ENCODE data around the gene MBNL2.
A peak's percentile ranks its signal among the peaks of the same experiment; 100 is the strongest.
"Not testable (repeated sequence)": the region's sequence is repeated elsewhere in the genome, so short reads cannot be mapped to it uniquely, and the experiment has no call there.

The MBNL2 gene, protein sequence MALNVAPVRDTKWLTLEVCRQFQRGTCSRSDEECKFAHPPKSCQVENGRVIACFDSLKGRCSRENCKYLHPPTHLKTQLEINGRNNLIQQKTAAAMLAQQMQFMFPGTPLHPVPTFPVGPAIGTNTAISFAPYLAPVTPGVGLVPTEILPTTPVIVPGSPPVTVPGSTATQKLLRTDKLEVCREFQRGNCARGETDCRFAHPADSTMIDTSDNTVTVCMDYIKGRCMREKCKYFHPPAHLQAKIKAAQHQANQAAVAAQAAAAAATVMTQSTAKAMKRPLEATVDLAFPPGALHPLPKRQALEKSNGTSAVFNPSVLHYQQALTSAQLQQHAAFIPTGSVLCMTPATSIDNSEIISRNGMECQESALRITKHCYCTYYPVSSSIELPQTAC

DNA sequence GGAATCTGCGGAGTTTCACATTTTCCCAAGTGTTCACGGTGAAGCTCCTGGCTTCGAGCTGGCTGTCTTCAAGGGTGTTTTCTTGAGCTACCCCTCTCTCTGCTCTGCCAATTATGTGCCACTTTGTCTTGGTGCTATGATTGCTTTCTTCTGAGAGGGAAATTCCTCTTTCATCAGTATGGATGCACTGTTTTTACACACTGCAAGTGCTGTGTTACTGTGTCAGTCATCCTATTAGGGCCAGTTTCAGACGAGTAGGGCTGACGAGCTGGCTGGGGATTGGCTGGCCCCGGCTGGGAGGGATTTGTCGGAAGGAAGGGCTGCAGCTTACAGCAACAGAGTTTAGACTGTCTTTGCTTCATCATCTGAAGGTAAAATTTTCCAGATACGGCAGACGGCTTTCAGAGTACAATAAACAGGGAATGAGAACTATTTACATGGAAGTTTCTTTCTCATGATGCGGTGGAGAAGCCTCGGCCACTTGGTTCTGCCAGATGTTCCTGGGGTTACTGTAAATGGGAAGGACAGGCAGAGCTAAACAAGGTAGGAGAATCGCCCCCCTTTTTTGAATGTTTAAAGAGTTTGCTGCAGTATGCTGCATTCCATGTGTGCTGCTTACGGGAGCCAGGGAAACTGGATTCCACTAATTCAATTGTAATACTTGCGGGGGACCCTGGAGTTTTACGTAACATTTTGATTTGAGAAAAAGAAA is at the start of gene MBNL2:
Gene MBNL2 (plus strand): TSS at position 345 of the 712 bp plus-strand sequence. CDS start 53,903 bp downstream, outside the sequence.
- peak; percentile 91 for DNase-seq

DNA sequence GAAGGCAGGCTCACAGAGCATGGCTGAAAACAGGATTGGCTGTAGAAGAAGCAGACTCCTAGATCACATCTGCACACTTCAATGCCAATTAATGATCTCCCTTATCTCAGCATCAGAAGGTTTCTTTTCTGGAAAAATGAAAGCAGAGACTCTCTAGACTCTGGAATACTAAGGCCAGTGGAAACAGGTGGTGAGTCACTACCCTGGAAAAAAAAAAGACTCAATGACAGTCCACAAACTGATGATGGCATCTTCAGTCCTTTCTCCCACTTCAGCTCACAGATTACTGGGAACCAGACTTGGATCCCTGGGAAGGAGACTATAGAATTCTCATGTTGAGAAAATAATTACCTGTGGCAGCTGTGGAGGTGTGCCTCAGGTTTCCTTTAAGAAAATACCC is 47.5 kb upstream of the MBNL2 start:
- no peak for DNase-seq

DNA sequence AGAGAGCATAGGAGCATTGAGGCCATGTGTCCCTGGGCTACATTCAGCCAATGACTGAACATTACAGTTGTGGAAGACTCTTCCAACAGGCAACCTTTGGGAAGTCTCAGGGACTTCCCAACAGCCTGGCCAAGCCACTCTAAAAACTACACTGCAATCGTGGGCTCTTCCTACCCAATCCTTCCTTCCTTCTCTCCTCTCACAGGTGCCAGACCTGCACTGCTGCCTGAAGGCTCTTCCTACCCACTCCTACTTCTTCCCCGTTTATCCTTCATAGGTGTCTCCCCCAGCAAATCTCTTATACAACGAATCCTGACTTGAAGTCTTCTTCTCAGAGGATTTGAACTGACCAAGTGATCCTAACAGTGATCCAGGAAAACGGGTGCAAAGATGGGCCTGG is 47.1 kb upstream of the MBNL2 start:
- no peak for DNase-seq

DNA sequence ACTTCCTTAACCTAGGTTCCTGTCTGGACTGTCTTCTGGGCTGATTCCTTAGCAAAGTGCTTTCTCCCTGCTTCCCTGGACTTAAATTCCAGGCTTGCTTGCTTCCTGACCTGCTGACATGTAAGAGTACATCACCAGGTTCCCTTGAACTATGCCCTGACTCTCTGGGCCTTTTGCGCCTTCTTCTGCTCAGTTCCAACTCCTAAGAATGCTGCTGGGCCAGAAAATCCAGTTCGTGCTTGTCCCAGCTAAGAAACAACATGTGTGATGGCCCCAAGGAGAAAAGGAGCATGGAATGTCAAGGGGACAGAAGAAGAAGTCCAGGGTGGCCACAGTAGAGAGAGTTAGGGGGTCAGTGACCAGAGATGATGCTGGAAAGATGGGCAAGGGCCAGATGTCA is 42.6 kb upstream of the MBNL2 start:
- no peak for DNase-seq

DNA sequence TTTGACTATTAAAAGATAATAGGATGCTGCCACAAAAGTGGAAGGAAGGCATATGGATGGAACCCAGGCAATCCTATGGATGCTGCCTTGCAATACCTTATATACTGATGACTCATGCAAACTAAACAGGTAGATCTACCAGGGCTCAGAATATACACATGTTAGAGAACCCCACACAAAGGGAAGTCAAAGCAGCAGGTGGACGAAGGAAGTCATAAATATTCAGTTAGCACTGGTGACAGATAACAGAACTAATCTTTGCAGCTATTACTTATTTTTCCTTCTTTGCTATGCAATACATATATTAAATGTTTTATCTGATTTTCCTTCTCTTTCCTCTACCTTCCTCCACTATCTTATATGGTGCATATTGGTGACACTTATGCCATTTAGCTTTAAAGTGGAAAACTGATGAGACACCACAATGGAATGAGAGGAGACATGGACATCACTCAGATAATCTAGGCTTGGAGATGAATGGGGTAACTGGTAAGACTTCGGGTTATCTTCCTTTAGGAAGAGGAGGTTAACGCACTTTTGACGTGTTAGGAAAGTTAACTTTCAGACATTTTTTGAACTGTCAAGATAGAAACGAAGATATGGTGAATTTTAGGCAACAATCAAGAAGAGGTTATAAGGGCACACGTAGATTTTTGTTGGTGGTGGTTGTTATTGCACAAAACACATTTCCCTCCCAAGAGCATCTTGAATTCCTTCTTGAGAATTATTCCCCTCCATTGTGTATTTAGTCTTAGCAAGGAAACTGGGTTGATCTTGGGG is 39.8 kb upstream of the MBNL2 start:
- DNase-seq, result no peak

DNA sequence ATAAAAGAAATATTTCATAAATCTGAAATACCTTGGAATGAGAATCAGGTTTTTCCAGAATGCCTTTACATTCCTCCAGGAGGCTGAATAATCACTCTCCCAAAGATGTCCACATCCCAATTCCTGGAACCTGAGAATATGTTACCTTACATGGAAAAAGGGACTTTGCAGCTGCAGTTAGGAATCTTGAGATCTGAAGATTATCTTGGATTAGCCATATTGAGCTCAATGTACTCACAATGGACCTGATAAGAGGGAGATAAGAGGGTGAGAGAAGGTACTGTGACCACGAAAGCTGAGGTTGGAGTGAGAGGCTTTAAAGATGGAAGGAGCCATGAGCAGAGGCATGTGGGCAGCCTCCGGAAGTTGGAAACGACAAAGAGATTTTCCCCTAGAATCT is 36.8 kb upstream of the MBNL2 start:
- no peak for DNase-seq

DNA sequence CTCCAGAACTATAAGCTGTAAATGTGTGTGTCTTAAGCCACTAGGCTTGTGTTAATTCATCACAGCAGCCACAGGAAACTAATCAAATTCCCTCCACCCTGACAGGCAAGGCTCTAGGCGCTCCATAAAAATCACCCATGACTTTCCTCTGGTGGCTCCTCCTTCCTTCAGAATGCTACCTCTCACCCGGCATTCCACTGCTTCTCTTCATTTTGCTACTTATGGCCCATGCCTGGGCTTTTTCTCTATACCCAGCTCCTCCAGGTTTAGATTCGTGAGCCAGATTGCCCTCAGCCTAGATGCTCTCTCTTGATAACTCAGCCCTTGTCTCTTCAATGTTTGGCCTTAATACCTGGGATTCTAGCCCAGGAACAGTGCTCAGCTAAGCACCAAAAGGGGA is 36.4 kb upstream of the MBNL2 start:
- no peak for DNase-seq

DNA sequence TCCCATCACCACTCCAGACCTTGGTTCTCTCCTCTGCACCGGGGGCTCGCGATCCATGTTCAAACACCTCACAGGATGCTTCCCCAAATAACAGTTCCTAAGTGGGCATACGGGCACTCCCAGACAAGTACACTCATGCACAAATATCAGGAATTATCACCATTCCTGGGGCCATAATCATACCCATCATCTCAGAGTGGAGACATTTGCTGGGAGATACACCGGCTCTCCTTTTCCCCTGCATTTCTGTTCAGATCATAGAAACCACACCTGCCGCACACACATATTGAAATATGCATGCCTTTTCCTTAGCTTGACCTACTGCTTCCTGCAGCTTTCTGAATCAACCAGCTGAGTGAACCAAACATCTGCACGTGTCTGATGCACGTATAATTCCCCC is 33.9 kb upstream of the MBNL2 start:
- DNase-seq, result no peak

DNA sequence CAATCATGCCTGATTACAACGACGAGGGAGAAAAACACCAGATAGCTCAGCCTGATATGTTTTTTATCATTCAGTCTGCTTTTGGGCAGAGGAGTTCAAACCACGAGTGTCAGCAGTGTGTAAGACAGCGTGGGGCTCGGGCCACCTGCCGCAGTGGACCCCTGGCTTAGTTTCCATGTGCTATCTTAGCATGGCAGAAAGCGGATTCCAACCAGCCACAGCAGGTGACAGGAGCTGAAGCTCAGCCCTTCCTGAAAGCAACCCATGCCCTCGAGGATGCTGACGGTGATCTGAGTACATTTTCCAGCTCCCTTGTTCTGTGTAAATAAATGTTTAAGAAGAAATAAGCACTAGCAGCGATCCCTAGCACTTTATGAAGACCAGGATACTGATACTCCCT is 32.2 kb upstream of the MBNL2 start:
- no peak for DNase-seq

DNA sequence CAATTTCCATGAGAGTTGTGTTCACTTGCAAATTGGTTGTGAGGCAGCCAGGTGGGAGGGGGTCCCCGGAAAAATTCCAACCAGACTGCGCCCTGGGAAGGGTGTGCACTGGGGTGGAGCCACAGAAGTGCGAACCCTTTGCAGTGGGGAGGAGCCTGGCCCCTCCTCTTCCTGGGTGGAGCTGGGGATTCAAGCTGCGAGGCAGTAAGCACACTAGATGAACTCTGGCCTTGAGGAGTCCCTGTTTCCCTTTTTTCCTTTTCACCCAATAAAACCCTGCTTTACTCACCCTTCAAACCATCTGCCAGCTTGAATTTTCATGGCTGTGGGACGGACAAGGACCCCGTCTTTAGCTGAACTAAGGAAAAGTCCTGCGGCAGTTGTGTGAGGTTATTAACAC is 31.0 kb upstream of the MBNL2 start:
- DNase-seq, result no peak

DNA sequence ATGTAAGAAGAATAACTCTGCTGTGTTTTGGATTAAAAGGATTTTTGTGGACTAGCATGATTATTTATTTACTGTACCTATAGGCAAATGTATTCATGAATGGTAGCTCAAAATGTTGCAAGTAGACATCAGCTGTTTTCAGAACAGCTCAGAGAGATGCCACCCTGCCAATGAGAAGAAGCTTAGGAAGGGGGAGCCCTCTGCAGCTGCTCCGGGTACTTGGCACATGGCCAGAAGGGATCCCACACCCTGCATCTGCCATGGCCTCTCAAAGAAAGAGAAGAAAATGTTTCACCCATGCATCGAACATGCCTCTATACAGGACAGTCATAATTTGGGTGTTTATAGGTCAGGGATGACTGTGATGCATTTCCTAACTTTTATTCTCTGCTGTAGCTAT is 30.5 kb upstream of the MBNL2 start:
- no peak for DNase-seq

DNA sequence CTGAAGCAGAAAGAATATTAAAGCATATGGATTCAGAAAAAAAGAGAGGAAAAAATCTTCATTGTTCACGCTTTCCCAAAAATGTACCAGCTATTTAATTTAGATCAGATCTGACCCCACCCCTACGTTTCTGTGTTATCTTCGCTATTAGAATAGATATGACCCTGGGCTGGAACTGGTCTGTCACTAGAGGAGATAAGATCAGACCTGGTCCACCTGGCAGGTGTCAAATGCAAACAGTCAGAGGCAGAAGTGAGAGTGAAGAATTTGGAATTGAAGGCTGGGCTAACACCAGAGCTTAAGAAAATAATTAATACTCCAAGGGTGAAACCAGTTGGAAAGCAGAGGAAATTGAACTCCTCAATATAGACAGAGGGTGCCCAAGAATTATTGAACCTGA is 30.0 kb upstream of the MBNL2 start:
- no peak for DNase-seq

DNA sequence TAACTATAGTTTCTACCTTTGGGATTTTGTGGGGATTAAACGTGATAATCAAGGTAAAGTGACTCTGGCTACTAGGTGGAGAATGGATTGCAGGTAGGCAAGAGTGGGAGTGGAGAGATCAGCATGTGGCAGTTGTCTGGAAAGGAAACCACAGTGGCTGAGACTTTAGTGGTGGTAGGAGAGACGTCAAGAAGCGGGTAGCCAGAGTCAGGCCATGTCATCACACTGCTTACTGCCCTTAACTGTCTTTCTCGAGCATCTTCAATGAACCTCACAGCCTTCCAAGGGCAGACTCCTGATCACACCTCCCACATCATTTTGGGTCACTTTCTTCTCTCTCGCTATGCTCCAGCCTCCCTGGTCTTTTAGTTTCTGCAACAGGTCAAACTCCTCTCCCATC is 28.6 kb upstream of the MBNL2 start:
- no peak for DNase-seq

DNA sequence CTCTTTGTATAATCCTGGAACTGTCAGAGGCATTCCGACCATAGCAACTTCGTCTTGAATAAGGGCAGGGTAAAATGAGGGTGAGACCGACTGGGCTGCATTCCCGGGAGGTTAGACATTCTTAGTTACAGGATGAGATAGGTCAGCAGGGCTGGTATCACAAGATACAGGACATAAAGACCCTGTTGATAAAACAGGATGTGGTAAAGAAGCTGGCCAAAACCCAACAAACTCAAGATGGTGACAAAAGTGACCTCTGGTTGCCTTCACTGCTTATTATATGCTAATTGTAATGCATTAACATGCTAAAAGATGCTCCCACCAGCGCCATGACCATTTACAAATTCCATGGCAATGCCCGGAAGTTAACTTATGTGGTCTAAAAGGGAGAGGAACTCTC is 27.7 kb upstream of the MBNL2 start:
- no peak for DNase-seq

DNA sequence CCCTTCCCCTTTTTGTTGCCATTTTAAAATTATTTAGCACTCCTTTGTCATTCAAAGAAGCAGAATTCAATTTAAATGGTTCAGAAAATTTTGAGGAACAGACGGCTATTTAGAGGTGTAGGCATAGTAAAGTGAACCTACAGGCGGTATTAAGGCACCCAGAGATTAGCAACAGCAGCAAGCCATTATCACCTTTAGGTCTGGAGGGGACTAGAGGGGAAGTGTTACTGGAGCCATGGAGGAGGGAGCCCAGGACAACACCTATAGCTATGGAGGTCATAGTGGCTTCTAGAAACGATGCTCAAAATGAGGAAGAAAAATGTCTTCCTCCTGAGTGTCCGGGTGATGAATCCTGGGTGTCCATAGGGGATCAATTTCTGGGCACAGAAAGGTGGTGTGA is 25.8 kb upstream of the MBNL2 start:
- no peak for DNase-seq

DNA sequence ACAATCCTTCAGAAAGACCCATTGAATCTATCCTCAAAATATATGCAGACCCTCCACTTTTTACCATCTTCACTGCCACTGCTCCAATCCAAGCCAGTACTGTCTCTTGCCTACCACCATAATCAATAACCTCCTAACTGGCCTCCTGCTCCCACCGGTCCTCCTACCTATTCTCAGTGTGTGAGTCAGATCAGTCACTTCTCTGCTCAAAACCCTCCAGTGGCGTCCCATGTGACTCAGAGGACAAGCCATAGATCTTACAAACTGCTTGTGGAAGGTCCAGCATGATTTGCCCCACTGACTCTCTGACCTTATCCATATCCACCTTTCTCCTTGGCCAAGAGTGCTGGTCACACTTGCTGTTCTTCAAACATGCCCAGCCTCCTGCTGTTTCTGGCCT is 23.4 kb upstream of the MBNL2 start:
- DNase-seq, result no peak

DNA sequence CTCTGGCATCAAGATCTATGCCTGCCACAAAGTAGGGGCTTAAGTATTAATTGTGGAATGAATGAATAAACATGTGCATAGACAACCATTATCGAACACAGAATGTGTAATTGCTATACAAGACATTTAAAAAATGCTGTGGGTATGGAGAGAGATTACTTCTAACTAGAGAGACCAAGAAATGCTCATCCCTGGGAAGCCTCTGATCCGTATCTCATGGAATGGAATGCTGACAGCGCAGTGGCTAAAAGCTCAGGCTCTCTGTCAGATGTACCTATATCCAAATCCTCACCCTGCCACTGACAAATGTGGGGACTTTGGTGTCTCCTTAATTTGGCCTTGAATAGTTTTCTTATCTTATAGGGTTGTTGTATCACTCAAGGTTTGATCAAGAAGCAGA is 22.7 kb upstream of the MBNL2 start:
- DNase-seq, result no peak

DNA sequence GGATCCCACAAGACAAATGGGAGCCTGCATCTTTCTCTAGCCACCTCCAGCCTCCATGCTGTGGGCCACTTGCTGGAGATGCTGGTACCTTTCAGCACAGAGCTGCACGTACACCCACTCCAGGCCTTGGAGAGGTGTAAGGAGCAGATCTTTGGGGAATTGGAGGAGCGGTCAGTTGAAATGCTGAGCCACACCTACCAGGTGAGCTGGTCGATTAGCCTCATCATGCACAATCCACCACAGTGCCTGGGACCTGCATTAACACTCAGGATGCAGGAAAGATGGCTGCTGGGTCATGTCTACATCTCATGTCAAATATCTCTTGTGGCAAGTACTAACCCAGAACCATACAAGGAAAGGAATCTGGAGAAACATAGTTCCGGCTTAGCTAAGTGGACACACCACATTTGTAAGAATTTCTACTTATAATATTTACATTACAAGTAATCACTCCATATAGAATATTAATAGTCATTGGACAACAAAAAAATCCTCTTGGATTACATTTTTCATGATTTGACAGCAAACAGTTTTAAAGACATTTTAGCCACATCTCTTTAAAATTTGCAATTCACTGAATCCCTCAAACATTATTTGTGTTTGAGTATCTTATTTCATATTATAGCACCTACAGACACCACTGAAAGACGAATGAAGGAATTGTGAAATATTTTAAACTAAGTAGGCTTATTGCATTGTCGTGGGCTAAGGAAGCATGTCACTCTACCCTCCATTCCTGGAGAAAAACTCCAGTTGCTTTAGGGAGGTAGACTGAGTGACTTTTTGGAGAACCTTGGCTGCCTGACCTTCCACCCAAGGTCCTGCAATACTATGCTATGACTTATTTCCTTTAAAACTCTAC is 21.8 kb upstream of the MBNL2 start:
- DNase-seq, result no peak

DNA sequence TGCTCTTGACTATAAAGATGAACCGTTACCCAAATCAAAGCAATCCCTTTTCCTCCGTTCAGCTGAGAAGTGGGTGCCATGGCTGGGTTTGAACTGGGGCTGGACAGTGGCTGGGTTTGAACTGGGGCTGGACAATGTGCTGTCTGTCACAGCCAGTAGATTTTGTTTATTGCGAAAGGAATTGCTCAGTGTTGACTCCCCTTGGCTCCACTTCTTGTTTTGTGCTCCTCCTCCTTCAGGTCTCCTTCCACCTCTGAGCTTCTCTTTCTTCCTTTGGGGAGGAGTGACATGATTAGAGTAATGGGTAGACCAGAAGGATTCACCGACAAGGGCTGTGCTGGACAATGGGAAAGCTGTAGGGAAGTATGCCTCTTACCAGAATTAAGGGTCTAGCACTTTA is 19.4 kb upstream of the MBNL2 start:
- no peak for DNase-seq

DNA sequence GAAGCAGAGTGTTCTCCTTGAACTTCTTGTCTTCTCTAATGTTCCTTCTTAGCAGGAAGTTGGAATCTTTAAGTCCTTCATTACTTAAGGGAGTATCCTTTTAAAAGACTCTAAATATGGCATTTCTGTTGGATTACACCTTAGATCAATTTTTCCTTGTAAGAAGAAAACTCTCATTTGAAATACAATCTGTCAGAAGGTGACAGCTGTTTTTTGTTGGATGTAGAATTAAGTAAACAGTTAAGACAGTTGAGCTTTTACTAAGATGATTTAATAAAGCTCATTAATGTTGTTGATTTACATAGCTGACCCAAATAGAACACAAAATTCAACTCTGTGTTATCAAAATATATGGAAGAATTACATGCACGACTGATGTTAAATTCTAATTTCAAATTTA is 16.7 kb upstream of the MBNL2 start:
- no peak for DNase-seq

DNA sequence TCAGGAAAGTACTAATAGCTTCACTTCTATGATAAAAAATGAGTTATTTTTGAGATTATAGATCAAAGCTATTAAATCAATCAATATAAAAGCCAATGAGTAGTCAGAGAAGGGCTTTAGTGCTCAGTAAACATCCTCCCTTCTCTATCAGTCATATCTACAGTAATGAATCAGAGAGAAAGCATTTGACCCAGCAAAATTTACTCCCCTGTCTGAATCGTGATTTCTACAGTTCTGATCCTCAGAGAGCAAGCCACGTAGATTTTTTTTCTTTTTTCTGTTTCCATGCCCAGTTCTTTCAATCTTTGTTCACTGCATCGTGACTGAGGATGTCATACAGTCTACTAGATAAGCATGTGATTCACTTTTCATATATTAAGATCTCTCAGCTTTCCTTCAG is 16.2 kb upstream of the MBNL2 start:
- no peak for DNase-seq

DNA sequence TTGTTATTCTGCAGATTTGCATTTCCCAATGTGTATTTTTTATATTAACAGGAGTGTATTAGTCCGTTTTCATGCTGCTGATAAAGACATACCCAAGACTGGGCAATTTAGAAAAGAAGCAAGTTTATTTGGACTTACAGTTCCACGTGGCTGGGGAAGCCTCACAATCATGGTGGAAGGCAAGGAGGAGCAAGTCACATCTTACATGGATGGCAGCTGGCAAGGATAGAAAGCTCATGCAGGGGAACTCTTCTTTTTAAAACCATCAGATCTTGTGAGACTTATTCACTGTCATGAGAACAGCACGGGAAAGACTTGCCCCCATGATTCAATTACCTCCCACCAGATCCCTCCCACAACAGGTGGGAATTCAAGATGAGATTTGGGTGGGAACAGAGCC is 14.9 kb upstream of the MBNL2 start:
- DNase-seq, result not testable (repeated sequence)

DNA sequence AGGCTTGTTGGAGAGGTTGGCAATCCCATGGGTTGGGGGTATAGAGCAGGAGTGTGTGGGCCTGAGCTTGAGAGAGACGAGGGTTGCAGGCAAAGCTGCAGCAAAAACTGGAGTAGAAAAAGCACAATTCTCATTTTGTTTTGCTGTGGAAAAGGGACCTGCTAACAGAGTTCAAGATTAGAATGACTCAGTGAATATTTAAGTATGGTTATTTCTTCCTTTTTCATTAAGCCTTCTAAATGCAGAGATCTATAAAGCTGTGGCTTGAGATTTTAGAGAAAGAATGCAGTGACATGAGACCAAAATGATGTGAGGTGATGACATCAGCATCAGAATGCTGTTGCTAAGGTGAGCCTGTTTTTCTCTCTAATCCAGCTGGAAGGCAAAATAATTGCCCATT is 10.8 kb upstream of the MBNL2 start:
- DNase-seq, result no peak

Data from CD4-positive, alpha-beta T cell treated with Interleukin-21 for 1 hour (primary cell).